Measurements from ENCODE around the gene CYP1A2.

The CYP1A2 gene

GRCh38 chr15:74768099-74768770, 19.6 kb downstream of the CYP1A2 start (continued):
- no peak for TF ChIP-seq ZFP41 (tag by site-specific recombination; IDR thresholded peaks at IDR 0.05; ENCODE audit: borderline replicate concordance)
- no peak; the same call in 1 of the 2 replicates for TF ChIP-seq ZXDB (tag by site-specific recombination; IDR thresholded peaks at IDR 0.05)
- no peak for TF ChIP-seq ZNF768 (tag by site-specific recombination; IDR thresholded peaks at IDR 0.05)
- TF ChIP-seq ZNF138 (tag by site-specific recombination; IDR thresholded peaks at IDR 0.05; ENCODE audit: borderline replicate concordance) = no peak
- peak; percentile 49; the same call in 1 of the 2 replicates for TF ChIP-seq ZBTB8A (tag by site-specific recombination; IDR thresholded peaks at IDR 0.05)
- TF ChIP-seq ZNF664 (tag by site-specific recombination; IDR thresholded peaks at IDR 0.05) = peak; percentile 59; the same call in 1 of the 2 replicates
- no peak for TF ChIP-seq ZNF121 (tag by site-specific recombination; IDR thresholded peaks at IDR 0.05)
- 0 out of 2 replicates have a peak, but pooled peaks have one; percentile 43 for TF ChIP-seq ZNF19 (tag by site-specific recombination; IDR thresholded peaks at IDR 0.05; ENCODE audit: low read depth)
- TF ChIP-seq KLF7 (tag by site-specific recombination; IDR thresholded peaks at IDR 0.05; ENCODE audit: borderline replicate concordance) = no peak; the same call in 1 of the 2 replicates
- TF ChIP-seq SETDB1 (IDR thresholded peaks at IDR 0.05; ENCODE audit: insufficient read length, low read length) = no peak
- TF ChIP-seq GLI2 (tag by site-specific recombination; IDR thresholded peaks at IDR 0.05; ENCODE audit: borderline replicate concordance, low read depth) = no peak
- TF ChIP-seq ZNF394 (tag by site-specific recombination; IDR thresholded peaks at IDR 0.05; ENCODE audit: borderline replicate concordance) = peak; percentile 93
- no peak for TF ChIP-seq ZNF514 (tag by site-specific recombination; IDR thresholded peaks at IDR 0.05)
- peak; percentile 67; the same call in 1 of the 2 replicates for TF ChIP-seq ZNF433 (tag by site-specific recombination; IDR thresholded peaks at IDR 0.05; ENCODE audit: low read depth)
- TF ChIP-seq ZNF776 (tag by site-specific recombination; IDR thresholded peaks at IDR 0.05; ENCODE audit: borderline replicate concordance) = no peak
- TF ChIP-seq ZNF610 (tag by site-specific recombination; IDR thresholded peaks at IDR 0.05; ENCODE audit: borderline replicate concordance) = 0 out of 2 replicates have a peak, but pooled peaks have one; percentile 45
- TF ChIP-seq ZNF426 (tag by site-specific recombination; IDR thresholded peaks at IDR 0.05) = peak; percentile 84
- no peak for TF ChIP-seq ZNF548 (tag by site-specific recombination; IDR thresholded peaks at IDR 0.05)
- TF ChIP-seq MEIS1 (CRISPR knock-in tag; IDR thresholded peaks at IDR 0.05; ENCODE audit: borderline replicate concordance) = no peak
- no peak for TF ChIP-seq ZNF132 (tag by site-specific recombination; IDR thresholded peaks at IDR 0.05; ENCODE audit: borderline replicate concordance)
- no peak for TF ChIP-seq KLF10 (tag by site-specific recombination; IDR thresholded peaks at IDR 0.05)
- TF ChIP-seq ZNF280C (tag by site-specific recombination; IDR thresholded peaks at IDR 0.05) = no peak
- no peak for TF ChIP-seq ZNF37A (tag by site-specific recombination; IDR thresholded peaks at IDR 0.05)
- TF ChIP-seq ATF2 (tag by site-specific recombination; IDR thresholded peaks at IDR 0.05; ENCODE audit: low read depth) = no peak
- peak; percentile 33; the same call in 1 of the 2 replicates for TF ChIP-seq ZNF292 (tag by site-specific recombination; IDR thresholded peaks at IDR 0.05; ENCODE audit: borderline replicate concordance, low read depth)
- peak; percentile 47; the same call in 1 of the 2 replicates for TF ChIP-seq ZNF140 (tag by site-specific recombination; IDR thresholded peaks at IDR 0.05)
- TF ChIP-seq ZNF621 (tag by site-specific recombination; IDR thresholded peaks at IDR 0.05) = no peak
- no peak for TF ChIP-seq KLF16 (tag by site-specific recombination; IDR thresholded peaks at IDR 0.05)
- TF ChIP-seq ZNF558 (tag by site-specific recombination; IDR thresholded peaks at IDR 0.05) = peak; percentile 60; the same call in 1 of the 2 replicates
- TF ChIP-seq PBX3 (CRISPR knock-in tag; IDR thresholded peaks at IDR 0.05) = no peak
- TF ChIP-seq ZNF10 (tag by site-specific recombination; IDR thresholded peaks at IDR 0.05) = no peak
- peak; percentile 56; the same call in 1 of the 2 replicates for TF ChIP-seq REST (tag by site-specific recombination; IDR thresholded peaks at IDR 0.05)
- no peak for TF ChIP-seq ZSCAN16 (tag by site-specific recombination; IDR thresholded peaks at IDR 0.05)

Data from HEK293 (cell line).